H9 (cell line): ENCODE results near the gene ZMYM2. TPM values are rescaled to one million over a fixed set of nuclear protein-coding genes. Genes with fewer than 3 reads are reported as not detected.

Experiments used
- DNase-seq: peaks from one replicate; pipeline ENCODE4 v3.0.0-alpha.2; 2017
- H2AFZ ChIP-seq: one replicate; pipeline ENCODE4 v1.6.1; 2013; ENCODE audit warnings: mild to moderate bottlenecking, low read length, control low read depth, moderate library complexity
- H2AK5ac ChIP-seq: 2 replicates; pipeline ENCODE4 v1.6.1; 2013; ENCODE audit warnings: low read length, control low read depth, mixed read lengths; ENCODE audit not compliant: insufficient read length
- H2BK120ac ChIP-seq: one replicate; pipeline ENCODE4 v1.6.1; 2013; ENCODE audit warnings: low read depth, mild to moderate bottlenecking, low read length, control low read depth, inconsistent platforms; ENCODE audit not compliant: poor library complexity, severe bottlenecking
- H2BK12ac ChIP-seq: 2 replicates; pipeline ENCODE4 v1.6.1; 2013; ENCODE audit warnings: low read length, control low read depth, mixed read lengths, low read depth; ENCODE audit not compliant: insufficient read length
- H2BK15ac ChIP-seq: 2 replicates; pipeline ENCODE4 v1.6.1; 2013; ENCODE audit warnings: low read depth, low read length, control low read depth
- H2BK20ac ChIP-seq: one replicate; pipeline ENCODE4 v1.6.1; 2013; ENCODE audit warnings: low read depth, mild to moderate bottlenecking, low read length, control low read depth, inconsistent platforms; ENCODE audit not compliant: poor library complexity, severe bottlenecking
- H2BK5ac ChIP-seq: 2 replicates; pipeline ENCODE4 v1.6.1; 2013; ENCODE audit warnings: low read length, control low read depth, mixed read lengths; ENCODE audit not compliant: insufficient read length
- H3K14ac ChIP-seq: 2 replicates; pipeline ENCODE4 v1.6.1; 2013; ENCODE audit warnings: low read length, control low read depth; ENCODE audit not compliant: insufficient read depth
- H3K18ac ChIP-seq: 2 replicates; pipeline ENCODE4 v1.6.1; 2013; ENCODE audit warnings: low read depth, mild to moderate bottlenecking, mixed read lengths, low read length, control low read depth; ENCODE audit not compliant: insufficient read length
- H3K23ac ChIP-seq: 2 replicates; pipeline ENCODE4 v1.6.1; 2013; ENCODE audit warnings: low read length, control low read depth, mixed read lengths, low read depth; ENCODE audit not compliant: insufficient read length
- H3K23me2 ChIP-seq: 2 replicates; pipeline ENCODE4 v1.6.1; 2013; ENCODE audit warnings: low read depth, mild to moderate bottlenecking, mixed read lengths, low read length, control low read depth; ENCODE audit not compliant: insufficient read length, poor library complexity, severe bottlenecking
- H3K27ac ChIP-seq: 2 replicates; pipeline ENCODE4 v1.5.1; 2013; ENCODE audit warnings: low read length, control low read depth, mixed read lengths, low read depth; ENCODE audit not compliant: insufficient read length
- H3K27me3 ChIP-seq: 2 replicates; pipeline ENCODE4 v1.6.1; 2013; ENCODE audit warnings: low read length, control low read depth, inconsistent platforms; ENCODE audit not compliant: insufficient read depth
- H3K4ac ChIP-seq: 2 replicates; pipeline ENCODE4 v1.6.1; 2013; ENCODE audit warnings: low read depth, mild to moderate bottlenecking, control low read depth, inconsistent platforms, low read length, moderate library complexity
- H3K4me1 ChIP-seq: 2 replicates; pipeline ENCODE4 v1.6.1; 2013; ENCODE audit warnings: low read length, control low read depth, inconsistent platforms; ENCODE audit not compliant: insufficient read depth
- H3K4me2 ChIP-seq: 2 replicates; pipeline ENCODE4 v1.6.1; 2013; ENCODE audit warnings: low read length, control low read depth, mixed read lengths; ENCODE audit not compliant: insufficient read length, insufficient read depth
- H3K56ac ChIP-seq: 2 replicates; pipeline ENCODE4 v1.6.1; 2013; ENCODE audit warnings: low read depth, mild to moderate bottlenecking, mixed read lengths, low read length, control low read depth; ENCODE audit not compliant: insufficient read length
- H3K79me1 ChIP-seq: 2 replicates; pipeline ENCODE4 v1.6.1; 2013; ENCODE audit warnings: low read depth, mild to moderate bottlenecking, moderate library complexity, low read length, control low read depth, inconsistent platforms; ENCODE audit not compliant: insufficient read depth, poor library complexity, severe bottlenecking
- H3K79me2 ChIP-seq: 2 replicates; pipeline ENCODE4 v1.6.1; 2013; ENCODE audit warnings: low read length, control low read depth, inconsistent platforms; ENCODE audit not compliant: insufficient read depth
- H3K9ac ChIP-seq: 2 replicates; pipeline ENCODE4 v1.6.1; 2013; ENCODE audit warnings: low read length, control low read depth, mixed read lengths; ENCODE audit not compliant: insufficient read length; ENCODE audit errors: extremely low read depth
- H3K9me3 ChIP-seq: one replicate; pipeline ENCODE4 v1.6.1; 2013; ENCODE audit warnings: low read depth, low read length, inconsistent platforms; ENCODE audit not compliant: control insufficient read depth
- H3T11ph ChIP-seq: one replicate; pipeline ENCODE4 v1.6.1; 2013; ENCODE audit warnings: mild to moderate bottlenecking, low read length, control low read depth, inconsistent platforms
- H4K20me1 ChIP-seq: one replicate; pipeline ENCODE4 v1.6.1; 2013; ENCODE audit not compliant: control insufficient read depth, insufficient read length, insufficient read depth
- H4K5ac ChIP-seq: 2 replicates; pipeline ENCODE4 v1.6.1; 2013; ENCODE audit warnings: low read depth, mild to moderate bottlenecking, mixed read lengths, low read length, control low read depth; ENCODE audit not compliant: insufficient read length
- H4K8ac ChIP-seq: replicated peaks from 2 replicates; pipeline ENCODE4 v1.6.1; 2013; ENCODE audit warnings: low read length, control low read depth, mixed read lengths, low read depth; ENCODE audit not compliant: insufficient read length
- H4K91ac ChIP-seq: 2 replicates; pipeline ENCODE4 v1.6.1; 2013; ENCODE audit warnings: low read depth, mild to moderate bottlenecking, moderate library complexity, mixed read lengths, low read length, control low read depth; ENCODE audit not compliant: insufficient read length
- H3K27ac Mint-ChIP-seq, 3 experiments: 2 replicates in 2 of 3; 3 replicates in 1 of 3; pipeline ENCODE4 v1.8.0; 2020 to 2021; ENCODE audit warnings: mixed read lengths in 3 of 3, mild to moderate bottlenecking in 1 of 3, moderate library complexity in 1 of 3
- H3K27me3 Mint-ChIP-seq: 2 replicates; pipeline ENCODE4 v1.8.0; 2021; ENCODE audit warnings: low read depth, mild to moderate bottlenecking, moderate library complexity, mixed read lengths
- H3K36me3 Mint-ChIP-seq, 3 experiments: 2 replicates in 2 of 3; 3 replicates in 1 of 3; pipeline ENCODE4 v1.8.0; 2020 to 2021; ENCODE audit warnings: low read depth in 3 of 3, mixed read lengths in 3 of 3; ENCODE audit not compliant: insufficient read depth in 1 of 3
- H3K4me1 Mint-ChIP-seq, 2 experiments: 2 replicates each; pipeline ENCODE4 v1.8.0; 2020; ENCODE audit warnings: mixed read lengths in 2 of 2
- H3K4me3 Mint-ChIP-seq, 2 experiments: 2 replicates in 1 of 2; 3 replicates in 1 of 2; pipeline ENCODE4 v1.8.0; 2020 to 2021; ENCODE audit warnings: mild to moderate bottlenecking in 2 of 2, mixed read lengths in 2 of 2, moderate library complexity in 1 of 2
- H3K9me3 Mint-ChIP-seq, 2 experiments: 2 replicates in 1 of 2; 3 replicates in 1 of 2; pipeline ENCODE4 v1.8.0; 2020; ENCODE audit warnings: mild to moderate bottlenecking in 2 of 2, mixed read lengths in 2 of 2, moderate library complexity in 1 of 2
- WGBS: extraction: QIAGEN DNeasy Blood & Tissue Kit; methylation state at CpG from one replicate; pipeline ENCODE4 v1.1.7; 2013; ENCODE audit warnings: missing lambda C conversion rate, low lambda C conversion rate, mixed read lengths; ENCODE audit not compliant: insufficient read length; ENCODE audit errors: extremely low coverage; 5-methylcytosine and 5-hydroxymethylcytosine counted together
- total RNA-seq: library from RNA; stranded (reverse); gene quantifications from 2 replicates; pipeline ENCODE4 v1.2.1, GENCODE V29; 2021
- TF ChIP-seq, protein P1 (sequence below): fragments of 200-600 bp; sonication (generic); conservative IDR thresholded peaks from 3 replicates; pipeline ENCODE4 v1.8.0; 2021; ENCODE audit warnings: antibody characterized with exemption, mild to moderate bottlenecking

ZMYM2 gene
- total RNA-seq, 1 experiment from 2014 or later = 173 TPM

DNA sequence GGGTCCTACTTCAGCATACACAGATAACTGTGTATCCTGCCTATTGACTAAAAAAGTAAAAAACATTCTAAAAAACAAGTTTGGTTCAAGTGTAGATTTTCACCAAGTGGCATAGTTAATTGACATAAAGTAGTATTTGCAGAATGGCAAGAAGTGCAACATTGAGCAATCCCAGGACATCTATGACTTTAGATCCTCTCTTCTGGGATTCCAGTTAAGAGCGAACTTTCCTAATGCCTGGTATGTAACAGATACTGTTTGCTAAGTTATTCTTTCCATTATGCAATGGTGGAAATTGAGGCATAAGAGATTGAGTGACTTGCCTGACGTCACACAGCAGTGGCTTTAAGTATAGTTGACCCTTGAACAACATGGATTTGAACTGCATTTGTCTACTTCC lies 96.1 kb downstream of the ZMYM2 start:
- Histone ChIP-seq H3K27ac (no peak overlapping the region), H3K9me3 (no peaks in the 10 kb centered on the region)

More for the DNA sequence above, 96.1 kb downstream of the ZMYM2 start:
- Mint-ChIP-seq H3K27me3 (no peaks in the 10 kb centered on the region), H3K27ac (peak overlapping the region in 2 of 3 experiments; percentile 28 to 93; a peak in 4 of 7 replicates), H3K4me3 (no peak overlapping the region), H3K4me1 (peaks cover 57 to 66% of the 10 kb centered on the region in 2 experiments), H3K36me3 (peaks cover 22 to 64% (median 58%) of the 10 kb centered on the region in 3 experiments), H3K9me3 (no peaks in the 10 kb centered on the region)
- Histone ChIP-seq H3K79me2 (no peaks in the 10 kb centered on the region), H3K4ac (no peak overlapping the region), H2BK15ac (no peak overlapping the region), H3K4me1 (peaks cover 7% of the 10 kb centered on the region), H4K8ac (no peak overlapping the region), H3K14ac (no peak overlapping the region), H3K23ac (no peak overlapping the region), H3T11ph (no peak overlapping the region), H2BK12ac (no peak overlapping the region), H3K4me2 (no peak overlapping the region), H3K9ac (no peak overlapping the region), H3K18ac (no peak overlapping the region), H4K5ac (no peak overlapping the region), H3K23me2 (no peaks in the 10 kb centered on the region), H4K20me1 (no peaks in the 10 kb centered on the region), H3K79me1 (no peaks in the 10 kb centered on the region), H3K56ac (no peak overlapping the region), H2BK20ac (no peak overlapping the region), H3K27me3 (no peaks in the 10 kb centered on the region), H4K91ac (no peak overlapping the region), H2AK5ac (no peak overlapping the region), H2AFZ (no peak overlapping the region), H2BK5ac (no peak overlapping the region), H2BK120ac (no peak overlapping the region)
- WGBS = no CpG with 5 or more reads among the region's 2 CpGs
- TF ChIP-seq, protein P1, sequence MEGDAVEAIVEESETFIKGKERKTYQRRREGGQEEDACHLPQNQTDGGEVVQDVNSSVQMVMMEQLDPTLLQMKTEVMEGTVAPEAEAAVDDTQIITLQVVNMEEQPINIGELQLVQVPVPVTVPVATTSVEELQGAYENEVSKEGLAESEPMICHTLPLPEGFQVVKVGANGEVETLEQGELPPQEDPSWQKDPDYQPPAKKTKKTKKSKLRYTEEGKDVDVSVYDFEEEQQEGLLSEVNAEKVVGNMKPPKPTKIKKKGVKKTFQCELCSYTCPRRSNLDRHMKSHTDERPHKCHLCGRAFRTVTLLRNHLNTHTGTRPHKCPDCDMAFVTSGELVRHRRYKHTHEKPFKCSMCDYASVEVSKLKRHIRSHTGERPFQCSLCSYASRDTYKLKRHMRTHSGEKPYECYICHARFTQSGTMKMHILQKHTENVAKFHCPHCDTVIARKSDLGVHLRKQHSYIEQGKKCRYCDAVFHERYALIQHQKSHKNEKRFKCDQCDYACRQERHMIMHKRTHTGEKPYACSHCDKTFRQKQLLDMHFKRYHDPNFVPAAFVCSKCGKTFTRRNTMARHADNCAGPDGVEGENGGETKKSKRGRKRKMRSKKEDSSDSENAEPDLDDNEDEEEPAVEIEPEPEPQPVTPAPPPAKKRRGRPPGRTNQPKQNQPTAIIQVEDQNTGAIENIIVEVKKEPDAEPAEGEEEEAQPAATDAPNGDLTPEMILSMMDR = no peak
- DNase-seq = no peak
